Activated CD8-positive, alpha-beta memory T cell treated with anti-CD3 and anti-CD28 coated beads, Interleukin-2, amount 50 U/mL, for 1 hour (primary cell): Measurements from ENCODE around the gene PF4V1.

ENCODE experiments used
- DNase-seq: peaks from one replicate; pipeline ENCODE4 v3.0.0-alpha.2; 2020; ENCODE audit errors: extremely low read depth

PF4V1 gene

DNA sequence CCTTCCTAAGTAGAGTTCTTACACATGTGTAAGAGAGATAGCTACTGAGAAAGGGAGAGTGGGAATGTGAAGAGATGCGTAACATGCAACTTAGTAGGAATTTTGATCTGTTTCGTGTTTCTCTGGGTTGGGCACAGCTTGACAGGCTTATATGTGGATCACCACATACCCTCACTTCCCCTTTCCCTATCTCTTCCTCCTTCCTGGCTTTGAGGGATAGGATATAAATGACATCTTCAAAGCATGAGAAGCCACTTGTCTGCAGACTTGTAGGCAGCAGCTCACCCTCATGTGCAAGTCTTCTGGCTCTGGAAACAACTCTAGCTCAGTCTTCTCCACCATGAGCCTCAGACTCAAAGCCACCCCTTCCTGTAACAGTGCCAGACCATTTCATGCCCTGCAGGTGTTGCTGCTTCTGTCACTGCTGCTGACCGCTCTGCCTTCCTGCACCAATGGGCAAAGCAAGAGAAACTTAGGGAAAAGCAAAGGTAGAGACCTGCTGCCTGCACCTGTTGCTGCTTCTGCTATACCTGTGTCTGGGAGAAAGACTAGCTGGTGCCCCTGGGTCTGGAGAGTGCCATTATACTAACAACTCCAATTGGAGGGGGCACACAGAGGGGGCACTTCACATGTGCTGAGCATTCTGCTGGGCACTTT is 5.4 kb upstream of the PF4V1 start:
- no peak for DNase-seq

DNA sequence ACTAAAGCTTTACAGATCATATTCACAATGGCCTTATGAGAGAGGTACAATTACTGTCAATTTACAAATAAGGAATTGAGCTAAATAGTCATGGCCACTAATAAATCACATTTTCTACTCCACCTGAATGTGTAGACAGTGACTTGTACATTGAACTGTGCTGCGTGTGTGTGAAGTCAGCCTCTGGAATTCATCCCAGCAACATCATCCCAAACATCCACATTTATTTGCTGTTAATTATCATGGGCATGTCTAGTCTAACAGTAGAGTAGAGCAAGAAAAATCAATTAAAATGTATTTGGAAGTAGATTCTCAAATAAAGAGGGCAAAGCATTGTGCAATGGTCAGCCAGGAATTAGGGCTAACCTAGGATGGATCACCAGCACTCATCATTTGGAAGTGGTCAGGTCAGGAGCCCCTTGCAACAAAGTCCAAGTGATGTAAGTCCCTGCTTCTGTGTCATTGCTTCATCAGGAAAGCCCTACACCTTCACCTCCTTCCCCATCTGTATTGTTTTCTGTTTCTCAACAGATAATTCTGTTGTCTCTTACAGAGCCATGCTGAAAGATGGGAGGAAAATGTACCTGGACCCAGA is 4.8 kb upstream of the PF4V1 start:
- DNase-seq: no peak

DNA sequence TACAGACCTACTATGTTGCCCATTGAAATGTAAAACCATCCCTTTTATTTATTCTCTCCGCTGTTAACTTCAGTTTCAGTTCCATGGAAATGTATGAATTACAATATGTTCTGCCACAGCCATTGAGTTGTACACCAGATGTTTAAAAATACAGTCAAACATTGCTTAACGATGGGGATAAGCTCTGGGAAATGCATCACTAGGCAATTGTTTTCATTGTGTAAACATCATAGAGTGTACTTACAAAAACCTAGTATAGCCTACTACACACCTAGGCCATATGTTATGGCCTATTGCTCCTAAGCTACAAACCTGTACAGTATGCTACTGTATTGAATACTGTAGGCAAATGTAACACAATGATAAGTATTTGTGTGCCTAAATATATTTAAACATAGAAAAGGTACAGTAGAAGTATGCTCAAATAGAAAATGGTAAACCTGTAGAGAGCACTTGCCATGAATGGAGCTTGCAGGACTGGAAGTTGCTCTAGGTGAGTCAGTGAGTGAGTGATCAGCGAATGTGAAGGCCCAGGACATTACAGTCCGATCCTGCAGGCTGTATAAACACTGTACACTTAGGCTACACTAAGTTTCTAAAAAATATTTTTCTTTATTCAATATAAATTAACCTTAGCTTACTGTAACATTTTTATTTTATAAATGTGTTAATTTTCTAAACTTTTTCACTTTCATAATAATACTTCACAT is 2.7 kb upstream of the PF4V1 start:
- DNase-seq: no peak

DNA sequence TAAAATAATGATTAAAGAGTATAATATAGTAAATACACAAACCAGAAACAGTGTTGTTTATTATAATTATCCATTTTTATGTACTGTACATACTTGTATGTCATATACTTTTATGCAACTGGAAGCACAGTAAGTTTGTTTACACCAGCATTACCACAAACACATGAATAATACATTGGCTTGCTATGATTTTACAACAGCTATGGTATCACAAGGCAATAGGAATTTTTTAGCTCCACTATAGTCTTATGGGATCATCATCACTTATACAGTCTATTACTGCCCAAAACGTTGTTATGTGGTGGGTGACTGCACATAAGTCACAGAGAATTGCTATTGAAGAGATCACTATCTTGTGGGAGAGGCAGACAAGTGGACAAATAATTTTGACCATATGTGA is 1.8 kb upstream of the PF4V1 start:
- no peak for DNase-seq

DNA sequence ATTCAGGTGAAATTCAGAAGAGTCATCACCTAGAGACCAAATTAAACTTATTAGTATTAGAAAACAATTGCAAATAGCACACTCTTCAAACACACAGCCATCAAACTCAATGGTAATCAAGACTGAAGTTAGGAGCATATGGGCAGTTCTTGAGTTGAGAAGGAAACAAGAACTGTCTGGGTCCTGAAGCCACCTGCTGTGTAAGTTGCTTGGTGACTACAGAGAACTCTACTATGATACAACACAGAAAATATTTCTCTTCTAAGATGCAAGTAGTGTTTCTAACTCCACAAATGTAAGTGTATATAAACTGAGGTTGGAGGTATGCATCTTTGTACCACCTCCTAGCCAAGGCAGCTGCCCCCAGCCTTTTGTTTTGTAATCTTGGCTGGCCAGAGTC is 325 bp upstream of the PF4V1 start:
- DNase-seq: no peak

DNA sequence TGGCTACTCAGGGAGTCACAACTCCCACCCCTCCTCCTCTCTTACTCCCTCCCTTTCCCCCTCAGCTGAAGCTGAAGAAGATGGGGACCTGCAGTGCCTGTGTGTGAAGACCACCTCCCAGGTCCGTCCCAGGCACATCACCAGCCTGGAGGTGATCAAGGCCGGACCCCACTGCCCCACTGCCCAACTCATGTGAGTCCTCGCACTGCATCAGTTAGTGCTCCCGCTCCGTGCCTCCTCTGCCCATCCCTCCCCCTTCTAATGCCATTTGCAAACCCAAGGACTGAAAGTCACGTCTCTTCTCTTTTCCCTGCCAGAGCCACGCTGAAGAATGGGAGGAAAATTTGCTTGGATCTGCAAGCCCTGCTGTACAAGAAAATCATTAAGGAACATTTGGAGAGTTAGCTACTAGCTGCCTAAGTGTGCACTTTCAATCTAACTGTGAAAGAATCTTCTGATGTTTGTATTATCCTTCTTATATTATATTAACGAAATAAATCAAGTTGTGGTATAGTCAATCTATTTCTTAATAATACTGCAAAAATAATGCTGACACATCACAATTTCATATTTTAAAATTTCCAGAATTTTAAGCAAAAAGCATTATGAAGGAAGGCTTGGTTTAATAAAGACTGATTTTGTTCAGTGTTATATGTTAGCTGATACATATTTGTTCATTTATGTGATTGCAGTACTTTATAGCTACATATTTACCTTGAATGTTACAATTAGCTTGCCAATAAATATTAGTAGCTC is 800 bp downstream of the PF4V1 start:
- no peak for DNase-seq

DNA sequence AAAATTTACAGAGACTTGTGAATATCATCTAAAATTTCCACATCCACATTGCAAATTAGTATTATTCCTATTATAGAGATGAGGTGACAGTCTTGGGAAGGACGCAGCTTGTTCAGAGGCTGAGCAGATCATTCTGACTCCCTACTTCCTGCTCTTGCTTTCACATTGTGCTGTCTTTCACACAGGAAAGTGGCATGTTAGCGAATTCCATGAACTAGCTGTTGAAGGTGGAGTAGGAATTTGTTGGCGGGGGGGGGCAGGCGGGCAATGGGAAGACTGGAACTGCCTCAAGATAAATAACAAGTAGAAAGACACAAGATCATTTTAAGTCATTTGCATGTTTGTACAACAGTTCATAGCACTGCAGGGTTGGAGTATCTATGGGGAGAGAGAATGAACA is 2.3 kb downstream of the PF4V1 start:
- no peak for DNase-seq

DNA sequence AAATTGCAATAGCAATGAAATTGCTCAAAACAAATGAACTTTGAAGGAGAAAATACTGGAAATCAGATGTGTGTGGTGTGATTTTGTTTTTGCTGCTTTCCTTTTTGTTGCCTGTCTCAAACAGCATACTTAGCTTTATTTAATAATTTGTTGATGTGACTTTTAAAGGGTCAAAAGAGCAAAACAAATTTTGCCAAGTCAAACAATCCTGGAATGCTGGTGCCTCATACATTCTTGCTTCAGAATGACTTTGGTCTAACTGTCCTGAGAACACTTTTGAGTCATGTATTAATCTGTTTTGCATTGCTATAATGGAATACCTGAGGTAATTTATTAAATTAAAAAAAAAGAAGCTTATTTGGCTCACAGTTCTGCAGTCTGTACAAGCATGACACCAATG is 3.4 kb downstream of the PF4V1 start:
- DNase-seq: no peak

DNA sequence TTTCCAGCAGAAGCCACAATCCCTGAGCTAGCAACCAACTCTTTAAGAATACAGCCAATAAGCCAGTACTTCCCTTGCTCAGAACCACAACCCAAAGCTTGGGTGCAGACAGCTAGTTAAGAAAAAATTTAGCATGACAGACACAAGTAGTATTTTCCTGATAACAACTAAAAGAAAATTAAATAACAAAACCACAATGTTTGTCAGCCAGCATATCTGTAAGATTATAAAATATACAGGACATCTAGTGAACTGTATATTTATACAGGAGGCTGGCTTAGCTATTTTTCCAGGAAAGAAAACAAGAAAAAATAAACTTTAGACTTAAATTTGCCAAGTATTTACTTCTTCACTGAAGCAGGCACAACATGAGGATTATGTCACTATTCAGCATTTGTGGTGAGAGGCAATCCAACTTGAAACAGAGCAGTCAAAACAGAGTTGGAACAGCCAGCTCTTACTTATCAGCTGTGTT is 6.6 kb downstream of the PF4V1 start:
- no peak for DNase-seq

DNA sequence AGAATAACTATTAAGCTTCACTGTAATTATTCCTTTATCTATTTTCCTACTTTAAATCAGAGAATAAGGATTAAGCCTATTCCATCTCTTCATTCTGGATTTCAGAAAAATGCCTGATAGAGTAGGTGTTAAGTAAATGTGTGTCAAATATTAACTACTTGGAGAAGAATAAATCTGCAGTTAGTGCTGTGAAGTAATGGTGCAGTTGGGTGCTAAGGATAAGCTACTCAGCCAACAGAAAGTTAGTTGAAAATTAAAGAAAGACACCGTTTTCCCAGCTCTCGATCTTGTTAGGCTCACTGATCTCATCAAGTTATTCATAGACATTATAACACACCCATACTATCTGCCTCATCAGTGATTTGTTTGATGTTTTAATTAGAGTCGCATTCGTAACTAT is 7.1 kb downstream of the PF4V1 start:
- no peak for DNase-seq

DNA sequence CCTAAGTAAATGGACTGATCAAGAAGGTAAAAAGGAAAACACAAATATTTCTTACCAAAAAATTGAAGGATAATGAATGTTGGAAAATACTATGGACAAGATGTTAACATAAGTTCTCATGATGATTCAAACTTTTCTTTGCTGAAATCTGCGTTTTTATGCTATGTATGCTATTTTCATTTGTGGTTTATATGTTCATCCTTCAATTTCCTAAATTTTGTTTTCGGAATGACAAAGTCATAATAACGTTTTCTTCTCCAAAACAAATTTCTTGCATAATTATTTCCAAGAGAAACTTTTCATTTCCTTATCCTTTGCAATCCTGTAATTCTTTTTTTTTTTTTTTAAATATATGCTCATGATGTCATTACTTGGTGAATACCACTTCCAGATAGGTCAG is 7.8 kb downstream of the PF4V1 start:
- no peak for DNase-seq

DNA sequence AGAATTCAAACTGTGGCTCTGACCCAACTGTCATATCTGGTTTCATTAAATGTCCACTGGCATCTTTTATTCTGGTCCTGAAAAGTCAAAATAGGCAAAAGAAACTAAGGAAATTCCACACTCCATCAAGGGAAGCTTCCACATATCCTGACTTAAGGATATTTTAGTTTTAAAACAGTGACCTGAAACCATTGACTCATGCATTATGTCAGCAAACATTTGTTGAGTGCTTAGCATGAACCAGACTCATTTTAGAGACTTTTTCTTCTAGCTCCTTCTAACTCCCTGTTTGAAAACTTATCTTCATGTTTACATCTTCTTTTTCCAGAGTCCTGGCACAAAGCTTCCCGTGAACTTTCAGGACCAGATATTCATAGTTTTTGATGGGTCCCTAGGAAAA is 9.2 kb downstream of the PF4V1 start:
- DNase-seq: no peak

DNA sequence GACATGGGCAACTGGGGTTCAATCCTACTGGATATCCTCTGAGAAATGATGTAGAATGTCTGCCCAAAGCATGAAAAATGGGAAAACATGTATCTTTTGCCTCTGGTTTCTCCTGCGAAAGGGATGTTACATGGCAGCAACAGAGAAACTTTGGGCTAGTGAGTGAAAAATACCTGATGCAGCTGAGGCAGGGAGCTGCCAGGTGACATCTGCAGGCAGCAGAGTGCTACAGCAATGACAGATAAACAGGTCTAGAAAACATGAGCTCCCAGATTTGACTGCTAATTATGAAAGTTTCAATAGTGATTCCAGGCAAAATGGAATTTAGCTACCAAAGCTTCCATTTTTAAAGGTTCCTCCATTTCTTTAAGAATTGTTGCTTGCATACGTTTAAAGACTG is 11.3 kb downstream of the PF4V1 start:
- DNase-seq: no peak

DNA sequence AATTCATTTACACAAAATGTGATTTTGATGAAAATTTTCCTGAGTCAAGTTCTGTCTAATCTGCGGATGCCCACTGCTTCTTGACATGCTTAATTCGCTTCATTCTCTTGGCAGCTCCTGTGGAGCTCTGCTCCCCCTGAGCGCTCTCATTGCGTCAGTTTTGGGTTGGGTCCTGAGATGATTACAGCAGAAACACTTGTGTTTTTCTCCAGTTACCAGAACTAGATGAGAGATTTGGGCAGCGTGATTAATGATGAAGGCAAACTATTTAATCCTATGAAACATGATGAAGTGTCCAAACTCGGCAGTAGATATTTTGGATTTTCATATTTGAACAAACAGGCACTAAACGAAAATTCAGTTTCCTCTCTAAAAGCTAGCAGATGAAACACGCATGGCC is 11.9 kb downstream of the PF4V1 start:
- DNase-seq: no peak

DNA sequence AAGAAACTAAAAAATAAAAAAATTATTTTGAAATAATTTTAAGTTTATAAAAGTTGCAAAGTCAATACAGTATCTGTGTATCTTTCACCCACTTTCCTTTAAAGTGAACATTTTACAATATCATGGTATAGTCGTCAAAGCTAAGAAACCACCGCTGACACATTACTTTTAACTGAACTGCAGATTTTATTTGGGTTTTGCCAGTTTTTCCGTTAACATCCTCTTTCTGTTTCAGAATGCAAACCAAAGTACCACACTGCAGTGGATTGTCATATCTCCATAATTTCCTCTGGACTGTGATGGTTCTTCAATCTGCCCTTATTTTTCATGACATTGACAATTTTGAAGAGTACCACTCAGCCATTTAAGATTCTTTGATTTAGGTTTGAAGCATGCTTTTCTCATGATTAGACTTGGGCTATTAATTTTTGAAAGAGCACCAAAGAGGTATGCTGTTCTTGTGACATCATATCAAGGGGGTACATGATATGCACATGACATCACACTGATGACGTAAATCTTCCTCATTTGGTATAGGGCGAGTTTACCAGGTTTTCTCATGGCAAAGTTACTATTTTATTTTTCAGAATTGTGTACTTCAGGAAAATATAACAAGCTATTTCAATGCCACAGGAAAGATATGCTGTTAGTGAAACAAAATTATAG is 12.5 kb downstream of the PF4V1 start:
- no peak for DNase-seq

DNA sequence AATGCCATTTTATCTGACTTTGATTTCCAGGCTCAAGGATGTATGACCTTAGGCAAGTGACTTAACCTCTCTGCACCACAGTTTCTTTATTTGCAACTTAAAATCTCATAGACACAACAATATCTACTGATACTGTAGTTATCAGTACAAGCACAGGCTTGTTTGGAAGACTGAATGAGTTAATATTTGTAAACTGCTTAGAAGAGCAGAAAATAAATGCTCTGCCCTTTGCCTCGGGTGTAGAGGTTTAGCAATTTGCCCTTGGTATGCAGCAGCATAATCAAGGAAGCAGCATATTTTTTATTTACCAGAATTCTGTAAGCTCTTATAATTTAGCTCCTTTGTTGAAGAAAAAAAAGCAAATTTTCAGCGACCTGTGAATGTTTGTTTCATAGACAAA is 13.2 kb downstream of the PF4V1 start:
- DNase-seq: no peak

DNA sequence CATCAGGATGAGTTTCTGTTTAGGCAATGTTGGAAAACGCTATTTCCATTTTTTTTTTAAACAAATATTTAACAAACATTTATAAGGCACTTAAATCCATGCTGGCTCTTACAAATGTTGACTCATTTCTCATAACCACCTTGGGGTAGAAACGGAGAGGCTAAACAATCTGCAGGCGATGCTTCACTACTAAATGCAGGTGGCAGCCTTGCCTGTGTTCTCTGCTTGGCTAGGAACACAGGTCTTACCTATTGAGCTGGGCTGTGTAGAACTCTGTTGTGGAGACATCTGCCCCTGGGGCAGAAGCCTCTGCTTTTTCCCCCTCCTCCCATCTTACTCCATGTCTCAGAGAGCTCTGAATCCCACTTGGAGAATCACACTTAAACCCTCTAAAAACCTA is 14.7 kb downstream of the PF4V1 start:
- DNase-seq: no peak

DNA sequence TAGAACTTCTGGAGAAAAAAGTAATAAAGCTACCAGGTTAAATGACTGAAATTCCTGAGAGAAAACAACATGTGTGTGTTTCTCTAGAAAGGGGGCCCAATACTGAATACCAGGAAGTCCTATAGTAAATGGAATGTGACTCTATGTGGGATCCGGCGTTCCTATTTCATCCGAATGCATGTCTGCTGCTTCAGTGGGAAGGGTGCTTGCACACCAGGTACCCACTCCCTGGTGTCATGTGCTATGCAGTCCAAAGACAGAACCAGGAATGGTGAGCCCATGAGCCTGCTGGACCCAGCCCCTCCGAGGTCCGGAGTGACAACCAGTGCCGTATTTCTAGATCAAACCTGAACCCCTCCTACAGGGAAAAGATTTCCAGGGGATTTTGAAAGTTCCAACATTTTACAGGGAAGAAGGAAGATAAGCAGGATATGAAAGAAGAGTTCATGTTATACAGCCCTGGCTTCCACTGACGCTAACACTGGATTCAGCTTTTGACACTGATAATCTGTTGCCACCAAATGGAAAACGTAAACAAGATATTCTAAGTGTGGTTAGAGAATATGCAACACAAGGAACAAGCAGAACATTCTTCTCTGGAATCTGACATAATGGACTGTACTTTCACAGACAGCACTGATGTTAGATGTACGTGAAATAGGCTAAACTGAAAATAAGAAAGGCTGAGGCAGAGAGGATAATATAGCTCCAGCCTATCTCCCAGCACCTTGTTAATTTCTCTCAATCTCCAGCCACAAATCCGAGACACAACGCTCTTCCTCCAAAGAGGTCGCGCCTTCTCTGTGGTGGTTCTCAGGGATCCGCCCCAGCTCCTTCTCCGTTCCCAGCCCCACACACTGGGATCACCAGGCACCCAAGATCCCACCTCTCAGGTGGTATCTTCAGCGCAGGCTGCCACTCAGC is 15.4 kb downstream of the PF4V1 start:
- DNase-seq: no peak

DNA sequence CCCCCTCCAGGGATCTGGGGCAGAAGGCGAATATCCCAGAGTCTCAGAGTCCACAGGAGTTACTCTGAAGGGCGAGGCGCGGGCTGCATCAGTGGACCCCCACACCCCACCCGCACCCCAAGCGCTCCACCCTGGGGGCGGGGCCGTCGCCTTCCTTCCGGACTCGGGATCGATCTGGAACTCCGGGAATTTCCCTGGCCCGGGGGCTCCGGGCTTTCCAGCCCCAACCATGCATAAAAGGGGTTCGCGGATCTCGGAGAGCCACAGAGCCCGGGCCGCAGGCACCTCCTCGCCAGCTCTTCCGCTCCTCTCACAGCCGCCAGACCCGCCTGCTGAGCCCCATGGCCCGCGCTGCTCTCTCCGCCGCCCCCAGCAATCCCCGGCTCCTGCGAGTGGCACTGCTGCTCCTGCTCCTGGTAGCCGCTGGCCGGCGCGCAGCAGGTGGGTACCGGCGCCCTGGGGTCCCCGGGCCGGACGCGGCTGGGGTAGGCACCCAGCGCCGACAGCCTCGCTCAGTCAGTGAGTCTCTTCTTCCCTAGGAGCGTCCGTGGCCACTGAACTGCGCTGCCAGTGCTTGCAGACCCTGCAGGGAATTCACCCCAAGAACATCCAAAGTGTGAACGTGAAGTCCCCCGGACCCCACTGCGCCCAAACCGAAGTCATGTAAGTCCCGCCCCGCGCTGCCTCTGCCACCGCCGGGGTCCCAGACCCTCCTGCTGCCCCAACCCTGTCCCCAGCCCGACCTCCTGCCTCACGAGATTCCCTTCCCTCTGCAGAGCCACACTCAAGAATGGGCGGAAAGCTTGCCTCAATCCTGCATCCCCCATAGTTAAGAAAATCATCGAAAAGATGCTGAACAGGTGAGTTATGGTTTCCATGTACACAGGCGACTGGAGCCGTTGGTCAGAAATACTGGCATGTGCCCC is 16.3 kb downstream of the PF4V1 start, which contains the start of gene CXCL1:
CXCL1 (plus strand) TSS at position 264 of the 926 bp plus-strand sequence; CDS start at position 342, 78 bp downstream.
- DNase-seq: no peak

DNA sequence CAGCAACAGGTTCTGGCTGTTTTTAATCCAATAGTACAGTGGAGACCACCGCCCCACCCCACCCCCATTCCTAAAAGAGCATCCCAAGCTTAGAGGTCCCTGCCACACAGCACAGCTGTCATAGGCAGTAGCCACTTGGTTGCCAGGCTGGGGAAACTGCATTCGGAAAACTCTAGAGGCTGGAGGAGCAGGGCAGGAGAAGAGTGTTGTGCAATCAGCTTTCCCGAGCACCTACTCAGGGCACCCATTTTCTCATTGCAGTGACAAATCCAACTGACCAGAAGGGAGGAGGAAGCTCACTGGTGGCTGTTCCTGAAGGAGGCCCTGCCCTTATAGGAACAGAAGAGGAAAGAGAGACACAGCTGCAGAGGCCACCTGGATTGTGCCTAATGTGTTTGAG is 17.2 kb downstream of the PF4V1 start:
- no peak for DNase-seq
